Kidney glomerular epithelial cell (primary cell): ENCODE measurements around the gene PWP1.

ENCODE experiments used
- DNase-seq: peaks from one replicate; lab custom pipeline; 2025; lab: John Stamatoyannopoulos, UW

PWP1 gene

DNA sequence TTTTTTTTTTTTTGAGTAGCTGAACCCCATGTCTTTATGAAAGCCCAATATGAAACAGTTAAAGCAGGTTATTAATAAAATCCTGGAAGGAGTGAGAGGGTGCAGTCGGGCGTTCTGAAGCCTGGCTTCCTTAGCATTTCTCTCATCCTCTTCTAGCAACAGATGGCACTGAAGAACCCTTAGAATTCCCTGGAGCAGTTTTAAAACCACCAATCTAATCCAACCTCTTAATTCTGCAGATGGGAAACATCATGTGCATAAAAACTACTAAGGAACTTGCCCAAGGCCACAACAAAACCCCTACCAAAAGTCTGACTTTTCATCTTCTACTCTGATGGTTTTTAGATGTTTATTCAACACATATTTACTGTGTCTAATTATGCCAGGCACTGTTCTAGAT lies 50.2 kb downstream of the PWP1 start:
- no peak for DNase-seq

GRCh38 chr12:107736914-107737313 lies 51.3 kb downstream of the PWP1 start:
- DNase-seq = no peak

GRCh38 chr12:107748472-107748871 lies 62.9 kb downstream of the PWP1 start:
- DNase-seq = peak; percentile 28

- DNase-seq = peak; percentile 24
Measured at GRCh38 chr12:107749083-107749482, 63.5 kb downstream of the PWP1 start.

GRCh38 chr12:107759410-107759809 lies 73.8 kb downstream of the PWP1 start:
- DNase-seq = peak; percentile 81

GRCh38 chr12:107760207-107760808 lies 74.7 kb downstream of the PWP1 start:
- peak; percentile 20 for DNase-seq

- DNase-seq = peak; percentile 93
Measured at GRCh38 chr12:107760809-107761501, 75.4 kb downstream of the PWP1 start, which contains the start of gene PRDM4. TSS of gene PRDM4 (minus strand) at chr12:107761137. CDS start at chr12:107760515, 622 bp downstream.

DNA sequence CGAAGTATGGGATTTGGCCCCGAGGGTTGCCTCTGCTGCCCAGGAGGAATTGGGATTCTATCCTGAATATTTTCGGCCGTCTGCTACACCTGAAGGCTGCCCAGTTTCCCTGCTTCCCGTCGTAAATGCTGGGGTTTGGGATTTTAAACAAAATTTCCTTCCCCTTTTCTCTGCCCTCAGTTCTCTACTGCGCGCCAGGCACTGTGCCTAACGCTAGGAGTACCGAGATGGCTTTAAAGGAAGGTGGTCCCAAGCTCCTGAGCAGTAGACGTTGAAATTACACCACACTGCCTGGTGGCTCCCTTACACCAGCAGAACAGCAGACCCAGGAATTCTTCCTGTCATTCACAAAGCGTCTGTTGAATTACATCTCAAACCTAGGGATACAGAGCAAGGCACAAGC lies 75.9 kb downstream of the PWP1 start:
- DNase-seq = no peak
